ENCODE results near the gene ASB11.
"Not testable (repeated sequence)": the region's sequence is repeated elsewhere in the genome, so short reads cannot be mapped to it uniquely, and the experiment has no call there.

Gene ASB11

GRCh38 chrX:15274946-15275345, 40.5 kb downstream of the ASB11 start:
- DNase-seq (ENCODE audit: low spot score), result no peak
- TF ChIP-seq CTCF (IDR thresholded peaks at IDR 0.05; ENCODE audit: extremely low read depth, insufficient read depth, missing control alignments), result no peak
- in situ Hi-C loops (cut with MboI; ENCODE audit: low pct_unique_long_range_greater_than_20kb, low sequenced_read_pairs, unreplicated experiment), result no loop called here

DNA sequence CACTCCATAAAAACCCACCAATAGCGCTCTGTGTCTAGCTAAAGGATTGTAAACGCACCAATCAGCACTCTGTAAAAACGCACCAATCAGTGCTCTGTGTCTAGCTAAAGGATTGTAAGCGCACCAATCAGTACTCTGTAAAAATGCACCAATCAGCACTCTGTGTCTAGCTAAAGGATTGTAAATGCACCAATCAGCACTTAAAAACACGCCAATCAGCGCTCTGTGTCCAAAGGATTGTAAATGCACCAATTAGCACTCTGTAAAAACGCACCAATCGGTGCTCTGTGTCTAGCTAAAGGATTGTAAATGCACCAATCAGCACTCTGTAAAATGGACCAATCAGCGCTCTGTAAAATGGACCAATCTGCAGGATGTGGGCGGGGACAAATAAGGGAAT, 42.2 kb downstream of the ASB11 start:
- in situ Hi-C loops (cut with MboI; ENCODE audit: low pct_unique_long_range_greater_than_20kb, low sequenced_read_pairs, unreplicated experiment); DNase-seq (ENCODE audit: low spot score): not testable (repeated sequence)

DNA sequence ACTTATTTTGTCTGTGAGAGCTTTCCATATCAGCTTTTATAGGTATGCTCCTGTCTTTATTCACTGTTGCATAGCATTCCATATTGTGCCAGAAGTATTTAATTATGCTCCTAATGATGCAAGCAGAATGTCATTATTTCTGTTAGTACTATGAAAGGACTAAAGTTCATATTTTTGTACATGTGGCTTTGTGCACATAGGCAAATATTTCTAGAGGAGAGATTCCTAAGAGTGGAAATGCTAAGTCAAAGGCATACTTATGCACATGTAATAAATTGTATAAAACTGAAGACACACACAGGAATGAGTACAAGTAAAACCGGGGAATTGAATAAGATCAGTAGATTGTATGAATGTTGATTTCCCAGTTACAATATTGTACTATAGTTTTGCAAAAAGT, 43.7 kb downstream of the ASB11 start:
- in situ Hi-C loops (cut with MboI; ENCODE audit: low pct_unique_long_range_greater_than_20kb, low sequenced_read_pairs, unreplicated experiment), result no loop called here
- DNase-seq (ENCODE audit: low spot score), result no peak
- TF ChIP-seq CTCF (IDR thresholded peaks at IDR 0.05; ENCODE audit: extremely low read depth, insufficient read depth, missing control alignments), result no peak

DNA sequence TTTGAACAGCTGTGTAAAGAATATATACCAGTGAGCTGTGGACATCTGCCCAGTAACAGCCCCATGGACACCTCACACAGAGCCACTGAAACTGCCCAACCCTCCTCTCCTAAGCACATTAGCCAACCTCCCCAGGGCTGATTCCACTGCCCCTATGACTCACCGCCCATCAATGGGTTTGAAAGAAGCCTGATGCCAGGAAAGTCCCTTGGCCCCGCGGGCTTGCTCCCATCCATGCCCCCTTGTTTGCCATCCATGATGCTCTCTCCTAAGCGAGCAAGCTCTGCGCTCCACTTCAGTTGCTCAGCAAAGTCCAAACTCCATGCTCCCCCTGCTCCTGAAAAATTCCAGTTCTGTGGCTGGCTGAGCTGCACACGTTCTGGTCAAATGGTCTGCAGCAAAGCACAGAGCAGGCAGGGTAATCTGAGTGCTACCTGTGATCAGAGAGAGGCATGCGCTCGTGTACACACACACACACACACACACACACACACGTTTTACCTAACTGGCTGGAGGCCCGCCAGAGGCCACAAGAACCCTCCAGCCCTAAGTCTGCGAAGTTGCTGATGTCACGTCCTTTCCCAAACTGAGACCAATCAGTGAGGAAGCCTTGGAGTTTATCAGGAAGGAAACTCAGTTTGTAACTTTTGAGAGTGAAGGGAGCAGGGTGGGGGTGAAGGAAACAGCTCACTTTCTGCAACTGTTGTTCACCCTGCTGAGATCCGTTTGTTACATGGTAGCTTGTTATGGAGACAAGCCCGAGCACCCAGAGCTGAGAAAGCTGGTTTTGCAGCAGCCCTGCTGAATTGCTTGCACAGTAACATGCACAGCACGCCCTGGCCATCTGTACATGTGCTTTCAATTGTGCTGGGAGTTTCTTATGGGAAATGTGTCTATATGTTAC, 45.6 kb downstream of the ASB11 start, which contains the start of gene ASB9:
Gene ASB9 (minus strand): TSS at position 466 of the 904 bp plus-strand sequence. CDS start 209 bp downstream, at position 257.
- no peak for TF ChIP-seq CTCF (IDR thresholded peaks at IDR 0.05; ENCODE audit: extremely low read depth, insufficient read depth, missing control alignments)
- DNase-seq (ENCODE audit: low spot score), result peak; percentile 28
- in situ Hi-C loops (cut with MboI; ENCODE audit: low pct_unique_long_range_greater_than_20kb, low sequenced_read_pairs, unreplicated experiment), result no loop called here

DNA sequence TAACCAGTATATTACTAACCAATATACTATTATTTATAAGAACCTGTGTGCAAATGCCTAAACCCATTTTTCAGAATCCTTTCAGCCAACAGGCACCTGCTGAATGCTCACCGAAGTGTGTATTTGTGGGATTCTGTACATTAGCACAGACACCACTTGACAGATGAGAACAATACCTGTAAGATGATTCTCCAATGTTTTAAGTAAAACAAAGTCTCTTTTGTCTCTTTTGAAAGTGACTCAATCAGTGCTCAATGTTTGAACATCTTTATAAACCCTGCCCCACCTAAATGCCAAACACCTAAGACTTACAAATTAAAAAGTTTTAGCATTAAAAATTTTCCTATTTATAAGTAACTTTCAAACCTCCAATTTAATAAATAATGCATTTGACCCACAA, 46.3 kb downstream of the ASB11 start:
- in situ Hi-C loops (cut with MboI; ENCODE audit: low pct_unique_long_range_greater_than_20kb, low sequenced_read_pairs, unreplicated experiment), result no loop called here
- no peak for DNase-seq (ENCODE audit: low spot score)
- no peak for TF ChIP-seq CTCF (IDR thresholded peaks at IDR 0.05; ENCODE audit: extremely low read depth, insufficient read depth, missing control alignments)

GRCh38 chrX:15254852-15255251, 60.6 kb downstream of the ASB11 start:
- in situ Hi-C loops (cut with MboI; ENCODE audit: low pct_unique_long_range_greater_than_20kb, low sequenced_read_pairs, unreplicated experiment), result no loop called here
- no peak for TF ChIP-seq CTCF (IDR thresholded peaks at IDR 0.05; ENCODE audit: extremely low read depth, insufficient read depth, missing control alignments)

GRCh38 chrX:15245896-15246295, 69.5 kb downstream of the ASB11 start:
- no peak for DNase-seq (ENCODE audit: low spot score)
- in situ Hi-C loops (cut with MboI; ENCODE audit: low pct_unique_long_range_greater_than_20kb, low sequenced_read_pairs, unreplicated experiment), result no loop called here
- no peak for TF ChIP-seq CTCF (IDR thresholded peaks at IDR 0.05; ENCODE audit: extremely low read depth, insufficient read depth, missing control alignments)

More at GRCh38 chrX:15254852-15255251, 60.6 kb downstream of the ASB11 start:
- DNase-seq (ENCODE audit: low spot score), result no peak
